Thyroid gland (tissue), 4 donors: ENCODE measurements around the gene CDK10. TPM values are rescaled to one million over a fixed set of nuclear protein-coding genes. Genes with fewer than 3 reads are reported as not detected.
"Not testable (repeated sequence)": the region's sequence is repeated elsewhere in the genome, so short reads cannot be mapped to it uniquely, and the experiment has no call there.

ENCODE experiments used
- DNase-seq, 2 donors: peaks; one replicate each; pipeline ENCODE4 v3.0.0-alpha.2; 2019
- H3K27ac ChIP-seq, 3 donors: fragments of 200-600 bp; sonication (generic); 1 replicate in 2 of 3; 2 replicates in 1 of 3; pipeline ENCODE4 v1.5.1; 2016 to 2019; ENCODE audit warnings: mild to moderate bottlenecking in 1 of 3, moderate library complexity in 1 of 3
- H3K27me3 ChIP-seq: fragments of 200-600 bp; sonication (generic); one replicate; pipeline ENCODE4 v1.5.1; 2019
- H3K36me3 ChIP-seq, 2 donors: fragments of 200-600 bp; sonication (generic); one replicate each; pipeline ENCODE4 v1.5.1; 2016 to 2019
- H3K4me1 ChIP-seq, 2 donors: fragments of 200-600 bp; sonication (generic); one replicate each; pipeline ENCODE4 v1.5.1; 2017 to 2019
- H3K4me3 ChIP-seq, 3 donors: fragments of 200-600 bp; sonication (generic); replicated peaks in 1 of 3; 1 replicate in 2 of 3; 2 replicates in 1 of 3; pipeline ENCODE4 v1.5.1; 2016; ENCODE audit warnings: mild to moderate bottlenecking in 1 of 3
- H3K9me3 ChIP-seq: fragments of 200-600 bp; sonication (generic); one replicate; pipeline ENCODE4 v1.5.1; 2017
- CTCF ChIP-seq, 6 experiments: fragments of 200-600 bp in 3 of 6; fragments of 450-650 bp in 3 of 6; sonication (generic) in 3 of 6; IDR thresholded peaks; one replicate each; pipeline ENCODE4 v1.5.1; 2016 to 2019; ENCODE audit warnings: antibody characterized with exemption in 6 of 6, mild to moderate bottlenecking in 2 of 6, inconsistent platforms in 1 of 6, moderate library complexity in 1 of 6
- POLR2A ChIP-seq, 2 donors: fragments of 450-650 bp; IDR thresholded peaks; one replicate each; pipeline ENCODE4 v1.6.1; 2017; ENCODE audit warnings: antibody characterized with exemption in 2 of 2, mild to moderate bottlenecking in 2 of 2, moderate library complexity in 1 of 2
- WGBS, 2 donors: methylation state at CpG; one replicate each; pipeline ENCODE4 v1.1.5; 2017; 5-methylcytosine and 5-hydroxymethylcytosine counted together
- intact Hi-C: fragments of 100-400 bp; cut with DNase I; formaldehyde crosslinking; loops from one replicate; pipeline ENCODE4 v1.15.1; 2023
- total RNA-seq, 4 donors: library from RNA; depleted of rRNA; stranded (reverse); fragments of >200 nt; gene quantifications; one replicate each; pipeline ENCODE4 v1.2.3, GENCODE V29; 2016

Gene CDK10
- total RNA-seq, 4 donors from 2014 or later: 88.7 to 109 (median 91.3) TPM

GRCh38 chr16:89667000-89667399 lies 19.5 kb upstream of the CDK10 start:
- H3K36me3 ChIP-seq, intact Hi-C loops, H3K27ac ChIP-seq, H3K9me3 ChIP-seq, H3K4me1 ChIP-seq, H3K27me3 ChIP-seq, H3K4me3 ChIP-seq: not testable (repeated sequence)
- peak in 1 of 6 experiments; percentile 36 for TF ChIP-seq CTCF (IDR thresholded peaks at IDR 0.05)
- 53 to 61% methylated on average over 7 of the region's 7 CpGs for WGBS, 2 donors
- peak; percentile 37 to 49 for DNase-seq

- Histone ChIP-seq H3K4me3 (no peak overlapping the region), H3K27ac (no peak overlapping the region), H3K4me1 (peaks cover 4 to 7% of the 10 kb centered on the region in 2 donors), H3K36me3 (no peaks in the 10 kb centered on the region), H3K9me3 (no peaks in the 10 kb centered on the region), H3K27me3 (no peaks in the 10 kb centered on the region)
- WGBS, 2 donors: 73 to 93% methylated on average over 5 to 6 of the region's 9 CpGs
- no peak for TF ChIP-seq CTCF (IDR thresholded peaks at IDR 0.05)
- no peak for TF ChIP-seq POLR2A (IDR thresholded peaks at IDR 0.05)
- intact Hi-C loops: no loop called here
- DNase-seq: no peak
Observed at GRCh38 chr16:89667633-89668032, 18.9 kb upstream of the CDK10 start.

GRCh38 chr16:89668790-89669158 lies 17.7 kb upstream of the CDK10 start:
- Histone ChIP-seq H3K9me3 (no peaks in the 10 kb centered on the region), H3K4me1 (peaks cover 4 to 7% of the 10 kb centered on the region in 2 donors)

GRCh38 chr16:89669755-89670154 lies 16.7 kb upstream of the CDK10 start:
- intact Hi-C loops: no loop called here
- Histone ChIP-seq H3K4me3 (no peak overlapping the region), H3K4me1 (peaks cover 4 to 7% of the 10 kb centered on the region in 2 donors), H3K27me3 (no peaks in the 10 kb centered on the region), H3K36me3 (no peaks in the 10 kb centered on the region), H3K27ac (no peak overlapping the region), H3K9me3 (no peaks in the 10 kb centered on the region)
- no peak for DNase-seq
- WGBS, 2 donors: 88 to 95% methylated on average over 9 to 11 of the region's 13 CpGs
- TF ChIP-seq POLR2A (IDR thresholded peaks at IDR 0.05): no peak
- no peak for TF ChIP-seq CTCF (IDR thresholded peaks at IDR 0.05)

More at GRCh38 chr16:89668790-89669158, 17.7 kb upstream of the CDK10 start:
- intact Hi-C loops: no loop called here
- H3K27me3 ChIP-seq: no peaks in the 10 kb centered on the region
- H3K4me3 ChIP-seq: no peak overlapping the region
- TF ChIP-seq POLR2A (IDR thresholded peaks at IDR 0.05) (no peak), CTCF (IDR thresholded peaks at IDR 0.05) (no peak)
- H3K27ac ChIP-seq: peak overlapping the region; percentile 2 to 69 (median 66)
- WGBS, 2 donors: 36 to 41% methylated on average over 5 of the region's 5 CpGs
- H3K36me3 ChIP-seq: no peaks in the 10 kb centered on the region
- DNase-seq: no peak

- Histone ChIP-seq H3K4me3 (no peak overlapping the region), H3K27me3 (no peaks in the 10 kb centered on the region), H3K36me3 (no peaks in the 10 kb centered on the region), H3K27ac (no peak overlapping the region), H3K4me1 (peaks cover 4 to 7% of the 10 kb centered on the region in 2 donors), H3K9me3 (no peaks in the 10 kb centered on the region)
- intact Hi-C loops: no loop called here
- 81 to 88% methylated on average over 9 to 10 of the region's 10 CpGs for WGBS, 2 donors
- no peak for DNase-seq
- no peak for TF ChIP-seq CTCF (IDR thresholded peaks at IDR 0.05)
- no peak for TF ChIP-seq POLR2A (IDR thresholded peaks at IDR 0.05)
Observed at GRCh38 chr16:89670496-89671431, 15.7 kb upstream of the CDK10 start.

GRCh38 chr16:89671565-89671964 lies 14.9 kb upstream of the CDK10 start:
- H3K27me3 ChIP-seq, H3K36me3 ChIP-seq, H3K9me3 ChIP-seq, intact Hi-C loops, H3K4me1 ChIP-seq, H3K4me3 ChIP-seq, H3K27ac ChIP-seq, DNase-seq: not testable (repeated sequence)
- 93 to 100% methylated on average over 4 of the region's 4 CpGs for WGBS, 2 donors
